CD14-positive monocyte (primary cell): ENCODE results near the gene BTBD3. TPM values are rescaled to one million over a fixed set of nuclear protein-coding genes. Genes with fewer than 3 reads are reported as not detected.

Source experiments
- DNase-seq, 3 donors: peaks; one replicate each; pipeline ENCODE4 v3.0.0-alpha.2; 2011 to 2022
- H2AFZ ChIP-seq: 2 replicates; pipeline ENCODE4 v1.6.0; 2012; ENCODE audit warnings: mild to moderate bottlenecking, low read depth, low read length, inconsistent platforms; ENCODE audit not compliant: insufficient read depth, poor library complexity, severe bottlenecking
- H3K27ac ChIP-seq, 2 donors: 1 replicate in 1 of 2; 2 replicates in 1 of 2; pipeline ENCODE4 v1.5.1; 2012 to 2013; ENCODE audit warnings: low read length in 2 of 2, control low read depth in 1 of 2, inconsistent platforms in 1 of 2, low read depth in 1 of 2, mild to moderate bottlenecking in 1 of 2
- H3K27me3 ChIP-seq, 2 donors: one replicate each; pipeline versions ENCODE4 v1.6.0 to v1.6.1; 2011 to 2013; ENCODE audit warnings: low read length in 2 of 2; ENCODE audit not compliant: control insufficient read depth in 2 of 2, insufficient read depth in 2 of 2
- H3K36me3 ChIP-seq, 2 donors: replicated peaks in 1 of 2; 1 replicate in 1 of 2; 2 replicates in 1 of 2; pipeline versions ENCODE4 v1.5.1 to v1.6.1; 2012 to 2013; ENCODE audit warnings: low read length in 2 of 2, control low read depth in 1 of 2, inconsistent platforms in 1 of 2, mild to moderate bottlenecking in 1 of 2; ENCODE audit not compliant: insufficient read depth in 2 of 2, control insufficient read depth in 1 of 2
- H3K4me1 ChIP-seq, 2 donors: 1 replicate in 1 of 2; 2 replicates in 1 of 2; pipeline versions ENCODE4 v1.5.1 to v1.6.1; 2012 to 2013; ENCODE audit warnings: low read length in 2 of 2, control low read depth in 1 of 2, inconsistent platforms in 1 of 2, mild to moderate bottlenecking in 1 of 2, moderate library complexity in 1 of 2; ENCODE audit not compliant: insufficient read depth in 2 of 2, control insufficient read depth in 1 of 2
- H3K4me2 ChIP-seq: replicated peaks from 2 replicates; pipeline ENCODE3; 2012; ENCODE audit warnings: low read length, moderate library complexity, mild to moderate bottlenecking; ENCODE audit not compliant: poor library complexity, severe bottlenecking; ENCODE audit errors: extremely low read depth
- H3K4me3 ChIP-seq, 3 experiments: fragments of 200-600 bp in 1 of 3; sonication (generic) in 1 of 3; replicated peaks in 1 of 3; 1 replicate in 2 of 3; 2 replicates in 1 of 3; pipeline ENCODE4 v1.5.1; 2011 to 2013; ENCODE audit warnings: low read length in 3 of 3, mild to moderate bottlenecking in 3 of 3, control low read depth in 2 of 3, low read depth in 2 of 3, inconsistent platforms in 1 of 3, moderate library complexity in 1 of 3
- H3K79me2 ChIP-seq: 2 replicates; pipeline ENCODE4 v1.6.0; 2012; ENCODE audit warnings: mild to moderate bottlenecking, control low read depth, inconsistent platforms, low read length, moderate library complexity; ENCODE audit not compliant: insufficient read depth
- H3K9ac ChIP-seq: 2 replicates; pipeline ENCODE4 v1.6.0; 2017; ENCODE audit warnings: low read length, mild to moderate bottlenecking; ENCODE audit not compliant: insufficient read depth, poor library complexity, severe bottlenecking
- H3K9me3 ChIP-seq, 2 donors: replicated peaks in 1 of 2; 1 replicate in 1 of 2; 2 replicates in 1 of 2; pipeline versions ENCODE4 v1.5.1 to v1.6.1; 2012 to 2013; ENCODE audit warnings: low read length in 2 of 2, control low read depth in 1 of 2; ENCODE audit not compliant: control insufficient read depth in 1 of 2, insufficient read depth in 1 of 2
- H4K20me1 ChIP-seq: 2 replicates; pipeline ENCODE4 v1.6.0; 2012; ENCODE audit warnings: mild to moderate bottlenecking, low read length, control low read depth, moderate library complexity; ENCODE audit not compliant: insufficient read depth
- H3K27ac Mint-ChIP-seq, 7 donors: one replicate each; pipeline ENCODE4 v1.8.0; 2020; ENCODE audit warnings: mild to moderate bottlenecking in 7 of 7, mixed read lengths in 7 of 7, moderate library complexity in 6 of 7, inconsistent platforms in 2 of 7
- H3K27me3 Mint-ChIP-seq, 3 donors: one replicate each; pipeline ENCODE4 v1.8.0; 2021 to 2022; ENCODE audit warnings: low read depth in 3 of 3, mild to moderate bottlenecking in 3 of 3, mixed read lengths in 3 of 3, moderate library complexity in 3 of 3, inconsistent platforms in 1 of 3
- H3K36me3 Mint-ChIP-seq, 2 donors: one replicate each; pipeline ENCODE4 v1.8.0; 2020; ENCODE audit warnings: mixed read lengths in 2 of 2, inconsistent platforms in 1 of 2, mild to moderate bottlenecking in 1 of 2
- H3K4me1 Mint-ChIP-seq: one replicate; pipeline ENCODE4 v1.8.0; 2020; ENCODE audit warnings: mild to moderate bottlenecking, mixed read lengths
- H3K4me3 Mint-ChIP-seq, 2 donors: one replicate each; pipeline ENCODE4 v1.8.0; 2020; ENCODE audit warnings: mild to moderate bottlenecking in 2 of 2, mixed read lengths in 2 of 2, moderate library complexity in 1 of 2
- H3K9me3 Mint-ChIP-seq, 7 donors: one replicate each; pipeline ENCODE4 v1.8.0; 2020 to 2022; ENCODE audit warnings: mixed read lengths in 7 of 7, mild to moderate bottlenecking in 6 of 7, moderate library complexity in 6 of 7, inconsistent platforms in 2 of 7
- CTCF ChIP-seq: fragments of 200-600 bp; IDR thresholded peaks from one replicate; pipeline ENCODE4 v1.8.0; 2022; ENCODE audit warnings: antibody characterized with exemption, mild to moderate bottlenecking
- WGBS: methylation state at CpG from one replicate; pipeline ENCODE4 v1.1.5; 2013; ENCODE audit warnings: missing lambda C conversion rate; ENCODE audit not compliant: insufficient coverage; 5-methylcytosine and 5-hydroxymethylcytosine counted together
- intact Hi-C, 2 donors: fragments of 100-400 bp; cut with micrococcal nuclease; formaldehyde crosslinking; loops; one replicate each; pipeline versions ENCODE4 v1.15.0 to v1.15.1; 2023
- polyA plus RNA-seq, 3 donors: library from polyadenylated mRNA; depleted of rRNA in 1 of 3; unstranded in 2 of 3; stranded (reverse) in 1 of 3; fragments of 300-500 nt in 2 of 3; fragments of >200 nt in 1 of 3; fragmentation: Illumina TruSeq in 2 of 3; gene quantifications; 1 replicate in 2 of 3; 2 replicates in 1 of 3; pipeline ENCODE4 v1.2.3, GENCODE V29; 2012 to 2021

Gene BTBD3
- polyA plus RNA-seq, 3 donors, result 4.4 to 8.5 (median 5.5) TPM

DNA sequence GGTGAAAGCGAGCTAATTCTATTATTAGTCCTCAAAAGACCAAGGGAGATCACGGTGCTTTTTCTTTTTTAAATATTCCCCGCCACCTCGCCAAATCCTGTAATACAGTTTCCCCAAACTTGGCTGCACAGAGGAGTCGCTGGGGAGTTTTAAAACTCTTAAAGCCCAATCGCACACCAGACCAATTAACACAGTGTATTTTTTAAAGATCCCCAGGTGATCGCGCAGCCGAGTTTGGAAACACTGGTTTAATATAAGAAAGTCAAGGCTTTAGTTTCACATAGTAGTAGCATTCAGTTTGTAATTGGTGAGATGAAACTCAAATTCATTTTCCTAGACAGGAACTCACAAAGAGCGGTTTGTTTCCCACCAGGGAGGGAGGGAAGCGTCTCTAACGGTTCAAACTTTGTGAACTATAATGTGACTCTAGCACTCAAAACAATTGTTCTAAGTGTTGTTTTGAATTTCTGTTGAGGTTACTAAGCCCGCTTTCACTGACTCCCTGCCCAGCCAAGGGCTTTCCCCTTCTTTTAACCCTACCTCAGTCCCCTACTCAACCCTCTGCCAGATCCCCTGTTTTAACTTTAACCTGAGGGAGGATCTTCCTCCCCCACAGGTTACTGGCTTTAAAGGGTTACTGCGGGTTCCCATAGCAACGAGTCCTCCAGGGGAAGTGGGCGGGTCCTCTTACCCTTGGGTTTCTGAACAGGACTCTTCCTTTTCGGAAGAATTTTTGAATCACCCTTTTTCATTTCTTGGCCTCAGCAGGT is 25.7 kb upstream of the BTBD3 start:
- H3K4me1 ChIP-seq, result peaks cover 22 to 26% of the 10 kb centered on the region in 2 donors
- peaks cover 0 to 4% (median 0%) of the 10 kb centered on the region in 7 donors for H3K9me3 Mint-ChIP-seq
- peaks cover 2 to 5% of the 10 kb centered on the region in 2 donors for H3K27me3 ChIP-seq
- H3K36me3 ChIP-seq, result no peaks in the 10 kb centered on the region
- DNase-seq, result peak; percentile 21 to 49 (median 36)
- WGBS, result 0% methylated on average over 1 of the region's 17 CpGs
- H3K79me2 ChIP-seq, result peaks cover 43% of the 10 kb centered on the region
- H3K4me1 Mint-ChIP-seq, result peaks cover 24% of the 10 kb centered on the region
- H3K4me3 Mint-ChIP-seq, result peak overlapping the region; percentile 78 to 94
- H3K4me3 ChIP-seq, result peak overlapping the region; percentile 47 to 80 (median 48)
- peak overlapping the region; percentile 88 for H3K4me2 ChIP-seq
- peak overlapping the region; percentile 74 for H3K9ac ChIP-seq
- no peaks in the 10 kb centered on the region for H3K9me3 ChIP-seq
- H3K27ac ChIP-seq, result no peak overlapping the region
- TF ChIP-seq CTCF, result no peak
- H3K36me3 Mint-ChIP-seq, result no peaks in the 10 kb centered on the region
- intact Hi-C loops, result no loop called here
- H2AFZ ChIP-seq, result peak overlapping the region; percentile 79
- peak overlapping the region in 4 of 7 donors; percentile 29 to 74 (median 44) for H3K27ac Mint-ChIP-seq
- peaks cover 17% of the 10 kb centered on the region for H4K20me1 ChIP-seq
- H3K27me3 Mint-ChIP-seq, result peaks cover 1 to 21% (median 7%) of the 10 kb centered on the region in 3 donors

GRCh38 chr20:11894062-11894461 is 23.6 kb upstream of the BTBD3 start:
- H3K9me3 ChIP-seq, result no peaks in the 10 kb centered on the region
- no peaks in the 10 kb centered on the region for H3K36me3 Mint-ChIP-seq
- no peak overlapping the region for H3K4me3 Mint-ChIP-seq
- no peak overlapping the region for H2AFZ ChIP-seq
- H3K4me2 ChIP-seq, result no peak overlapping the region
- 95% methylated on average over 5 of the region's 6 CpGs for WGBS
- H4K20me1 ChIP-seq, result peaks cover 22% of the 10 kb centered on the region
- peaks cover 24% of the 10 kb centered on the region for H3K4me1 Mint-ChIP-seq
- no peak overlapping the region for H3K9ac ChIP-seq
- peaks cover 0 to 4% (median 0%) of the 10 kb centered on the region in 7 donors for H3K9me3 Mint-ChIP-seq
- no peak overlapping the region for H3K27ac ChIP-seq
- H3K4me3 ChIP-seq, result no peak overlapping the region
- no peak for TF ChIP-seq CTCF
- H3K27me3 ChIP-seq, result peaks cover 2 to 5% of the 10 kb centered on the region in 2 donors
- no peak overlapping the region for H3K27ac Mint-ChIP-seq
- intact Hi-C loops, result no loop called here
- no peaks in the 10 kb centered on the region for H3K36me3 ChIP-seq
- H3K27me3 Mint-ChIP-seq, result peaks cover 1 to 9% (median 7%) of the 10 kb centered on the region in 3 donors
- peaks cover 22 to 26% of the 10 kb centered on the region in 2 donors for H3K4me1 ChIP-seq
- DNase-seq, result no peak
- H3K79me2 ChIP-seq, result peaks cover 54% of the 10 kb centered on the region
